SK-N-SH (cell line): ENCODE data around the gene PTGFRN. TPM values are rescaled to one million over a fixed set of nuclear protein-coding genes. Genes with fewer than 3 reads are reported as not detected.

Experiments used
- CTCF ChIA-PET: fragments of 300-600, 350-600 bp; formaldehyde crosslinking; extraction: SDS; loops from one replicate; lab custom pipeline; 2021; lab: Yijun Ruan, JAX
- POLR2A ChIA-PET: fragments of 350-600 bp; sonication (Branson Sonifier 250); formaldehyde crosslinking; extraction: SDS; loops from one replicate; lab custom pipeline; 2020; ENCODE audit warnings: antibody characterized with exemption, inconsistent platforms; lab: Yijun Ruan, JAX
- DNase-seq: peaks from one replicate; pipeline ENCODE4 v3.0.0; 2012
- H2AFZ ChIP-seq: fragments of 200-600 bp; sonication (generic); 2 replicates; pipeline ENCODE4 v1.8.1; 2016; ENCODE audit warnings: antibody characterized with exemption, mild to moderate bottlenecking, low read depth
- H3F3A ChIP-seq: fragments of 200-600 bp; sonication (generic); replicated peaks from 2 replicates; pipeline ENCODE3; 2016; ENCODE audit warnings: antibody characterized with exemption, mild to moderate bottlenecking; ENCODE audit not compliant: insufficient read depth
- H3K27ac ChIP-seq, 2 experiments: fragments of 200-500 bp in 1 of 2; fragments of 200-600 bp in 1 of 2; sonication (Bioruptor generic) in 1 of 2; sonication (generic), shearing (Covaris generic) in 1 of 2; 2 replicates each; pipeline versions ENCODE4 v1.5.1 to v1.6.1; 2014 to 2016; ENCODE audit warnings: low read depth in 2 of 2, inconsistent platforms in 1 of 2, low read length in 1 of 2, mild to moderate bottlenecking in 1 of 2, mixed read lengths in 1 of 2
- H3K27me3 ChIP-seq: fragments of 200-600 bp; sonication (generic), shearing (Covaris generic); 2 replicates; pipeline ENCODE4 v1.6.1; 2016; ENCODE audit warnings: mixed run types; ENCODE audit not compliant: insufficient read depth
- H3K36me3 ChIP-seq, 2 experiments: fragments of 200-500 bp in 1 of 2; fragments of 200-600 bp in 1 of 2; sonication (Bioruptor generic) in 1 of 2; sonication (generic) in 1 of 2; replicated peaks in 1 of 2; 2 replicates each; pipeline versions ENCODE3 to v1.5.1; 2014 to 2016; ENCODE audit warnings: low read length in 1 of 2, mild to moderate bottlenecking in 1 of 2; ENCODE audit not compliant: insufficient read depth in 2 of 2, control insufficient read depth in 1 of 2
- H3K4me1 ChIP-seq, 2 experiments: fragments of 200-500 bp in 1 of 2; fragments of 200-600 bp in 1 of 2; sonication (Bioruptor generic) in 1 of 2; sonication (generic), shearing (Covaris generic) in 1 of 2; 2 replicates each; pipeline versions ENCODE4 v1.5.1 to v1.6.1; 2014 to 2016; ENCODE audit warnings: low read depth in 1 of 2, low read length in 1 of 2, mixed run types in 1 of 2; ENCODE audit not compliant: insufficient read depth in 2 of 2, control insufficient read depth in 1 of 2
- H3K4me2 ChIP-seq: fragments of 200-600 bp; sonication (generic), shearing (Covaris generic); 2 replicates; pipeline ENCODE4 v1.6.1; 2017; ENCODE audit warnings: mixed run types
- H3K4me3 ChIP-seq, 2 experiments: fragments of 200-500 bp in 1 of 2; fragments of 200-600 bp in 1 of 2; sonication (Bioruptor generic) in 1 of 2; sonication (generic), shearing (Covaris generic) in 1 of 2; 2 replicates each; pipeline versions ENCODE4 v1.5.1 to v1.8.1; 2014 to 2016; ENCODE audit warnings: low read depth in 2 of 2, inconsistent platforms in 1 of 2, low read length in 1 of 2, mild to moderate bottlenecking in 1 of 2, mixed read lengths in 1 of 2, moderate library complexity in 1 of 2
- H3K79me2 ChIP-seq: fragments of 200-600 bp; sonication (generic); 2 replicates; pipeline ENCODE4 v1.8.1; 2017; ENCODE audit warnings: mild to moderate bottlenecking; ENCODE audit not compliant: insufficient read depth
- H3K9ac ChIP-seq: fragments of 200-600 bp; sonication (generic); 2 replicates; pipeline ENCODE4 v1.6.1; 2017; ENCODE audit warnings: mixed run types
- H3K9me2 ChIP-seq: fragments of 200-600 bp; sonication (generic); 2 replicates; pipeline ENCODE4 v1.6.1; 2017; ENCODE audit warnings: mixed run types
- H3K9me3 ChIP-seq: fragments of 200-600 bp; sonication (generic); 2 replicates; pipeline ENCODE4 v1.6.1; 2017; ENCODE audit warnings: mixed run types, mild to moderate bottlenecking, moderate library complexity
- H4K20me1 ChIP-seq: fragments of 200-600 bp; sonication (generic); 2 replicates; pipeline ENCODE4 v1.6.1; 2017; ENCODE audit warnings: mild to moderate bottlenecking, mixed run types; ENCODE audit not compliant: insufficient read depth
- ELF1 ChIP-seq: IDR thresholded peaks from 2 replicates; pipeline ENCODE4 v1.4.0; 2012
- EP300 ChIP-seq, 2 experiments: IDR thresholded peaks; 2 replicates each; pipeline versions ENCODE4 v1.4.0 to v1.6.1; 2012; ENCODE audit warnings: borderline replicate concordance in 1 of 2, low read depth in 1 of 2, low read length in 1 of 2
- FOSL2 ChIP-seq: IDR thresholded peaks from 2 replicates; pipeline ENCODE4 v1.4.0; 2012; ENCODE audit warnings: low read depth, mild to moderate bottlenecking, moderate library complexity, borderline replicate concordance
- FOXJ3 ChIP-seq: sonication (generic); formaldehyde crosslinking; IDR thresholded peaks from 2 replicates; pipeline ENCODE4 v1.5.1; 2020; ENCODE audit warnings: mild to moderate bottlenecking, missing genetic modification reagents
- FOXM1 ChIP-seq: IDR thresholded peaks from 2 replicates; pipeline ENCODE4 v1.4.0; 2012; ENCODE audit warnings: low read depth, mild to moderate bottlenecking
- GABPA ChIP-seq: IDR thresholded peaks from 2 replicates; pipeline ENCODE4 v1.4.0; 2012; ENCODE audit warnings: low read depth, mild to moderate bottlenecking
- MXI1 ChIP-seq: IDR thresholded peaks from 2 replicates; pipeline ENCODE4 v1.6.1; 2012; ENCODE audit warnings: mild to moderate bottlenecking, low read depth, low read length, improper control_type of control experiment
- NFIC ChIP-seq: IDR thresholded peaks from 2 replicates; pipeline ENCODE4 v1.4.0; 2012; ENCODE audit warnings: borderline replicate concordance
- RAD21 ChIP-seq: IDR thresholded peaks from 2 replicates; pipeline ENCODE4 v1.6.1; 2012; ENCODE audit warnings: mild to moderate bottlenecking, low read length
- RCOR1 ChIP-seq: fragments of 150-350 bp; IDR thresholded peaks from 2 replicates; pipeline ENCODE4 v1.6.1; 2017; ENCODE audit warnings: antibody characterized with exemption, low read length
- RXRA ChIP-seq: IDR thresholded peaks from 2 replicates; pipeline ENCODE4 v1.4.0; 2012; ENCODE audit warnings: low read depth, mild to moderate bottlenecking, borderline replicate concordance
- TAF1 ChIP-seq: IDR thresholded peaks from 2 replicates; pipeline ENCODE4 v1.6.1; 2012; ENCODE audit warnings: low read depth, mild to moderate bottlenecking, low read length, moderate library complexity, borderline replicate concordance
- TCF12 ChIP-seq: IDR thresholded peaks from 2 replicates; pipeline ENCODE4 v1.4.0; 2012
- WGBS: methylation state at CpG from one replicate; pipeline ENCODE4 v1.1.6; 2017; ENCODE audit warnings: low lambda C conversion rate; 5-methylcytosine and 5-hydroxymethylcytosine counted together
- polyA plus RNA-seq, 3 experiments: library from polyadenylated mRNA; depleted of rRNA; stranded (reverse); fragments of >200 nt; gene quantifications; 2 replicates each; pipeline ENCODE4 v1.2.3, GENCODE V29; 2012
- TF ChIP-seq, protein P1 (sequence below): IDR thresholded peaks from 2 replicates; pipeline ENCODE4 v1.6.1; 2012; ENCODE audit warnings: mild to moderate bottlenecking, low read depth, low read length, moderate library complexity
- TF ChIP-seq, protein P2 (sequence below): IDR thresholded peaks from 2 replicates; pipeline ENCODE4 v1.4.0; 2012; ENCODE audit warnings: low read depth, borderline replicate concordance

The PTGFRN gene
- polyA plus RNA-seq, 1 of the 3 experiments (the other 2 are of a cell fraction), result 22.4 TPM

DNA sequence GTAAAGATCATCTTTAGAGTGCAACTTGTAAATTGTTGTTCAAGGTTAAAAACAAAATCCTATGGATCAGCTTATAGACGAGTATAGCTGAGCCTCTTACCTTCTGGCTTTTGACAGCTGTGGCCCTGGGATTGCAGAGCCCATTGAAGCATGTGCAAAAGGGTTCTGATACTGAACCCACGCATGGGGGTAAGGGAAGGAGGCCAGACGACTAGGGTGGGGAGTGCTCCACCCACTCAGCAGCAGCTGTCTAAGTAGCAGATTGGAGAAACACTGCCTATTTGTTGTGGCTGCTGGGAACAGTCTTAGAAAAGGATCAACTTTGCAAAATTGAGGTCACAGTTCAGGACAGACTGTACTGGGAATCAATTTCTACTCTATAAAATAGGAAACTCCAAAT lies 107.9 kb downstream of the PTGFRN start:
- Histone ChIP-seq H4K20me1 (no peaks in the 10 kb centered on the region), H3K4me1 (peaks cover 0 to 10% of the 10 kb centered on the region in 2 experiments; a peak in 2 of 4 replicates), H3K4me2 (no peak overlapping the region), H3K9ac (no peak overlapping the region), H3K79me2 (no peaks in the 10 kb centered on the region), H3F3A (no peaks in the 10 kb centered on the region), H3K9me2 (no peaks in the 10 kb centered on the region), H3K27me3 (no peaks in the 10 kb centered on the region), H3K4me3 (no peak overlapping the region), H3K9me3 (no peaks in the 10 kb centered on the region), H2AFZ (no peak overlapping the region), H3K36me3 (no peaks in the 10 kb centered on the region), H3K27ac (no peak overlapping the region)
- ChIA-PET POLR2A (no interaction called here), CTCF (interaction anchor here (0.9 to 1.2 kb wide), 2 partner anchors 9 to 20 kb away, joined by 3 read pairs; no protein-coding TSS in a partner anchor)
- 42% methylated on average over 3 of the region's 3 CpGs for WGBS
- DNase-seq, result no peak
- TF ChIP-seq, protein P1, sequence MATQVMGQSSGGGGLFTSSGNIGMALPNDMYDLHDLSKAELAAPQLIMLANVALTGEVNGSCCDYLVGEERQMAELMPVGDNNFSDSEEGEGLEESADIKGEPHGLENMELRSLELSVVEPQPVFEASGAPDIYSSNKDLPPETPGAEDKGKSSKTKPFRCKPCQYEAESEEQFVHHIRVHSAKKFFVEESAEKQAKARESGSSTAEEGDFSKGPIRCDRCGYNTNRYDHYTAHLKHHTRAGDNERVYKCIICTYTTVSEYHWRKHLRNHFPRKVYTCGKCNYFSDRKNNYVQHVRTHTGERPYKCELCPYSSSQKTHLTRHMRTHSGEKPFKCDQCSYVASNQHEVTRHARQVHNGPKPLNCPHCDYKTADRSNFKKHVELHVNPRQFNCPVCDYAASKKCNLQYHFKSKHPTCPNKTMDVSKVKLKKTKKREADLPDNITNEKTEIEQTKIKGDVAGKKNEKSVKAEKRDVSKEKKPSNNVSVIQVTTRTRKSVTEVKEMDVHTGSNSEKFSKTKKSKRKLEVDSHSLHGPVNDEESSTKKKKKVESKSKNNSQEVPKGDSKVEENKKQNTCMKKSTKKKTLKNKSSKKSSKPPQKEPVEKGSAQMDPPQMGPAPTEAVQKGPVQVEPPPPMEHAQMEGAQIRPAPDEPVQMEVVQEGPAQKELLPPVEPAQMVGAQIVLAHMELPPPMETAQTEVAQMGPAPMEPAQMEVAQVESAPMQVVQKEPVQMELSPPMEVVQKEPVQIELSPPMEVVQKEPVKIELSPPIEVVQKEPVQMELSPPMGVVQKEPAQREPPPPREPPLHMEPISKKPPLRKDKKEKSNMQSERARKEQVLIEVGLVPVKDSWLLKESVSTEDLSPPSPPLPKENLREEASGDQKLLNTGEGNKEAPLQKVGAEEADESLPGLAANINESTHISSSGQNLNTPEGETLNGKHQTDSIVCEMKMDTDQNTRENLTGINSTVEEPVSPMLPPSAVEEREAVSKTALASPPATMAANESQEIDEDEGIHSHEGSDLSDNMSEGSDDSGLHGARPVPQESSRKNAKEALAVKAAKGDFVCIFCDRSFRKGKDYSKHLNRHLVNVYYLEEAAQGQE, result no peak
- TF ChIP-seq, protein P2, sequence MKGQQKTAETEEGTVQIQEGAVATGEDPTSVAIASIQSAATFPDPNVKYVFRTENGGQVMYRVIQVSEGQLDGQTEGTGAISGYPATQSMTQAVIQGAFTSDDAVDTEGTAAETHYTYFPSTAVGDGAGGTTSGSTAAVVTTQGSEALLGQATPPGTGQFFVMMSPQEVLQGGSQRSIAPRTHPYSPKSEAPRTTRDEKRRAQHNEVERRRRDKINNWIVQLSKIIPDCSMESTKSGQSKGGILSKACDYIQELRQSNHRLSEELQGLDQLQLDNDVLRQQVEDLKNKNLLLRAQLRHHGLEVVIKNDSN, result no peak
- no peak for TF ChIP-seq EP300 (IDR thresholded peaks at IDR 0.05; ENCODE audit: borderline replicate concordance in 1 of 2, low read depth in 1 of 2, low read length in 1 of 2)
- TF ChIP-seq TAF1, result no peak
- TF ChIP-seq RXRA, result no peak
- no peak for TF ChIP-seq RAD21
- no peak for TF ChIP-seq ELF1
- no peak for TF ChIP-seq RCOR1
- no peak for TF ChIP-seq FOSL2
- TF ChIP-seq GABPA, result no peak
- no peak for TF ChIP-seq MXI1

DNA sequence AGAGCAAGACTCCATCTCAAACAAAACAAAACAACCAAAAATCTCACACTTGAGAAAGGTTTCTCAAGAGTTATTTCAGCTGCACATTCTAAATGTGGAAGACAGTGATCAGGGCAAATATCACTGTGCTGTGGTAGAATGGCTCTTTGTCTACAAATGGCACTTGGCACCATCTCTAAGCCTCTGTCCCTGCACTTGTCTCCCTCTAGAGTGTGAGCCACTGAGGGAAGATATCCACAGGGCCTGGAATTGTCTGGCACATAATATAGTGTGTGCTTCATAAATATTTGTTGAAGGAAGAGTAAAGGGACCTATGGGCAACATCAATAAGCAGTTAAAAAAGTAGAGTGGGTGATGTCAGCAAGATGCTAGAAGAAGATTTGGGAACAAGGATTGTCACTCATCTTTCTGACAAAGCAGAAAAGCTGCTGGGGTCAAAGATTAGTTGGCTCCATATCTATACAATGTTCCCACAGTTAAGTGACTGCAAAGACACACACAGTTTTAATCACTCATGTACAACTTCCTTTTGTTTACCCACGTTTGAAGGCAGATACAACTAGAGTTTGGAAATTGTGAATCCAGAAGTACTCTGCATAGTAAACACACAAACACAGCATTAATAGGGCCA lies 110.9 kb downstream of the PTGFRN start:
- Histone ChIP-seq H3K27me3 (no peaks in the 10 kb centered on the region), H2AFZ (no peak overlapping the region), H3K4me3 (no peak overlapping the region), H3K9me3 (no peaks in the 10 kb centered on the region), H3K4me2 (no peak overlapping the region), H4K20me1 (no peaks in the 10 kb centered on the region), H3K4me1 (peaks cover 0 to 8% of the 10 kb centered on the region in 2 experiments; a peak in 2 of 4 replicates), H3K27ac (no peak overlapping the region), H3K36me3 (no peaks in the 10 kb centered on the region), H3F3A (no peaks in the 10 kb centered on the region), H3K9ac (no peak overlapping the region), H3K79me2 (no peaks in the 10 kb centered on the region), H3K9me2 (no peaks in the 10 kb centered on the region)
- DNase-seq, result no peak
- CTCF ChIA-PET, result interaction anchor here (1.3 kb wide), 1 partner anchor 12 kb away, joined by 3 read pairs; no protein-coding TSS in a partner anchor
- POLR2A ChIA-PET, result no interaction called here
- 15% methylated on average over 1 of the region's 1 CpG for WGBS
- TF ChIP-seq TCF12 (no peak), MXI1 (no peak), ELF1 (no peak), FOXM1 (no peak), FOXJ3 (CRISPR knock-in tag) (no peak), NFIC (no peak)
- TF ChIP-seq, protein P1, result no peak
